SK-N-MC (cell line): ENCODE measurements around the gene GANC.

Experiments
- EZH2 ChIP-seq: fragments of 200-600 bp; sonication (generic); IDR thresholded peaks from one replicate; pipeline ENCODE4 v1.6.1; 2017; ENCODE audit warnings: antibody characterized with exemption
- FOXP2 ChIP-seq: optimal IDR thresholded peaks from 2 replicates; pipeline ENCODE3; 2011; ENCODE audit warnings: mild to moderate bottlenecking, moderate library complexity; ENCODE audit not compliant: insufficient read depth; ENCODE audit errors: extremely low read length, control extremely low read depth
- POLR2AphosphoS5 ChIP-seq: IDR thresholded peaks from 2 replicates; pipeline ENCODE4 v1.6.1; 2012; ENCODE audit warnings: mild to moderate bottlenecking, low read depth, low read length, borderline replicate concordance

- TF ChIP-seq EZH2 (no peak), POLR2AphosphoS5 (no peak), FOXP2 (no peak)
These were observed 16.2 kb downstream of the GANC start for GRCh38 chr15:42289166-42289565.
